ENCODE data around the gene CCNQ. TPM values are rescaled to one million over a fixed set of nuclear protein-coding genes. Genes with fewer than 3 reads are reported as not detected.

The CCNQ gene
- total and polyA plus RNA-seq, 10 of the 15 experiments (the other 5 are each of a cell fraction or from before 2014, with no cell fraction given) = 0.45 to 36.2 (median 18.2) TPM

DNA sequence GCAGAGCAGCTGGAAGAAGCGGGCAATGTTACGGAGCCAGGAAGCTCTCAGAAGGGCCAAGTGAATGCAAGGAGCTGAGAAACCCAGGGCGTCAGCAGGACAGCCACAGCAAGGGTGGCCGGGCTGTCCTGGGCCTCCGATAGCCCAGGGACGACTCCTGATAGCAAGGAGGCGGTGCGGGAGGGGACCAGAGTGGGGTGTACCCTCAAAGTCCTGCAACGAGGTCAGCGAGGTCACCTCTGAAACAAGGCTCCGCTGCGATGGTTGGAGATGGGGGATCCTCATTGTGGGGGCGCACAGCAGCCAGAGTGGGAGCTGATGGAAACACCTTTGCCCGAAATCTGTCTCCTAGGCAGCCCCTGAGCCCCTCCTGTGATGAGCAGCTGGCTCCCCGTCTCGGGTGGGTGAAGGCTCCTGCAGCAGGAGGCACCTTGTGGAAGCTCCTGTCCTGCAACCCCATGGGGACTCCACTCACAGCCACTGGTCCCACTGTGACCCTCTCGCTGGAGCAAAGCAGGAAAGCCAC lies 4.3 kb upstream of the CCNQ start:
- Histone ChIP-seq H3K9ac (ENCODE audit: control insufficient read depth, insufficient read depth, low read length) (no peak overlapping the region), H4K20me1 (ENCODE audit: control insufficient read depth, insufficient read depth) (no peaks in the 10 kb centered on the region), H2AFZ (ENCODE audit: control insufficient read depth, low read depth, low read length) (no peak overlapping the region), H3K4me1 (ENCODE audit: control insufficient read depth, insufficient read depth, low read length) (no peaks in the 10 kb centered on the region; the same call in 1 of the 2 replicates), H3K36me3 (ENCODE audit: control insufficient read depth in 2 of 2, insufficient read depth in 2 of 2, low read length in 1 of 2) (no peaks in the 10 kb centered on the region), H3K27me3 (replicated peaks in 1 of 2; ENCODE audit: control insufficient read depth in 2 of 2, insufficient read depth in 2 of 2, low read length in 1 of 2) (no peaks in the 10 kb centered on the region), H3K9me3 (replicated peaks; ENCODE audit: control insufficient read depth, insufficient read depth, low read length) (no peaks in the 10 kb centered on the region), H3K4me3 (no peak overlapping the region), H3K4me2 (ENCODE audit: control insufficient read depth, insufficient read depth) (no peak overlapping the region), H3K27ac (ENCODE audit: control insufficient read depth, insufficient read depth) (no peak overlapping the region), H3K79me2 (ENCODE audit: control insufficient read depth, insufficient read depth, low read length) (peaks cover 4% of the 10 kb centered on the region; the same call in 1 of the 2 replicates)
- ATAC-seq (no peak), DNase-seq (ENCODE audit: low read depth, low spot score) (no peak), FAIRE-seq (no peak)
- WGBS (ENCODE audit: insufficient coverage, insufficient replicate concordance, low lambda C conversion rate, missing lambda C conversion rate) = 68% methylated on average over 17 of the region's 17 CpGs
- in situ Hi-C loops (cut with MboI) = loop anchor here (10.0 kb wide), 1 partner anchor 112 kb away; no protein-coding TSS in a partner anchor
- SMC1A ChIA-PET (ENCODE audit: uncharacterized antibody, unreplicated experiment) = no interaction called here
- BruUV-seq (replicated peaks) = no TSS peak
- intact Hi-C loops (cut with micrococcal nuclease; ENCODE audit: unreplicated experiment) = no loop called here
- RAD21 ChIA-PET (ENCODE audit: unreplicated experiment) = no interaction called here
- CTCF ChIA-PET = no interaction called here
- POLR2A ChIA-PET = no interaction called here
- TF ChIP-seq ZBED1 (IDR thresholded peaks at IDR 0.05; ENCODE audit: borderline replicate concordance) (no peak), POLR2AphosphoS2 (IDR thresholded peaks at IDR 0.05; ENCODE audit: low read depth, low read length) (no peak)

DNA sequence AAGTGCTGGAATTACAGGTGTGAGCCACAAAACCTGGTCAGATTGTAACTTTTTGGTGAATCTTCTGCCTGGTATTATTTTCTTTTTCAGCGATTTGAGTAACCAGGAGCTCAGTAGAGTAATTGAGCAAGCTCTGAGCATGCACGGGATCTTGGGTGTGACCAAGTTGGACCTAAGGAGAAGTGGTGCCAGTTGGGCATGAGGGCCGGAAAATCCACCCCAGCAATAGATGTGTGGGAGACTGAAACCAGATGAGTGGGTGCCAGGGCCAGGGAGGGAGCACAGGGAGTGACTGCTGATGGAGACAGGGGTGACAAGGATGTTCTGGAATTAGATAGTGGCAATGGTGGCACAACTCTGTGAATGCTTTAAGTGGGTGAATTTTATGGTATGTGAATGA lies 3.7 kb upstream of the CCNQ start:
- DNase-seq (ENCODE audit: low read depth, low spot score) (no peak), FAIRE-seq (no peak), ATAC-seq (no peak)
- RAD21 ChIA-PET (ENCODE audit: unreplicated experiment) = no interaction called here
- H3K4me2 ChIP-seq (ENCODE audit: control insufficient read depth, insufficient read depth) = no peak overlapping the region
- in situ Hi-C loops (cut with MboI) = loop anchor here (10.0 kb wide), 1 partner anchor 112 kb away; no protein-coding TSS in a partner anchor
- H3K9ac ChIP-seq (ENCODE audit: control insufficient read depth, insufficient read depth, low read length) = no peak overlapping the region
- CTCF ChIA-PET = no interaction called here
- no peaks in the 10 kb centered on the region for H4K20me1 ChIP-seq (ENCODE audit: control insufficient read depth, insufficient read depth)
- no peak overlapping the region for H3K4me3 ChIP-seq
- no peaks in the 10 kb centered on the region for H3K9me3 ChIP-seq (replicated peaks; ENCODE audit: control insufficient read depth, insufficient read depth, low read length)
- WGBS (ENCODE audit: insufficient coverage, insufficient replicate concordance, low lambda C conversion rate, missing lambda C conversion rate) = 39% methylated on average over 3 of the region's 3 CpGs
- intact Hi-C loops (cut with micrococcal nuclease; ENCODE audit: unreplicated experiment) = no loop called here
- H3K27ac ChIP-seq (ENCODE audit: control insufficient read depth, insufficient read depth) = no peak overlapping the region
- peaks cover 7% of the 10 kb centered on the region; the same call in 1 of the 2 replicates for H3K79me2 ChIP-seq (ENCODE audit: control insufficient read depth, insufficient read depth, low read length)
- TF ChIP-seq, protein P1, sequence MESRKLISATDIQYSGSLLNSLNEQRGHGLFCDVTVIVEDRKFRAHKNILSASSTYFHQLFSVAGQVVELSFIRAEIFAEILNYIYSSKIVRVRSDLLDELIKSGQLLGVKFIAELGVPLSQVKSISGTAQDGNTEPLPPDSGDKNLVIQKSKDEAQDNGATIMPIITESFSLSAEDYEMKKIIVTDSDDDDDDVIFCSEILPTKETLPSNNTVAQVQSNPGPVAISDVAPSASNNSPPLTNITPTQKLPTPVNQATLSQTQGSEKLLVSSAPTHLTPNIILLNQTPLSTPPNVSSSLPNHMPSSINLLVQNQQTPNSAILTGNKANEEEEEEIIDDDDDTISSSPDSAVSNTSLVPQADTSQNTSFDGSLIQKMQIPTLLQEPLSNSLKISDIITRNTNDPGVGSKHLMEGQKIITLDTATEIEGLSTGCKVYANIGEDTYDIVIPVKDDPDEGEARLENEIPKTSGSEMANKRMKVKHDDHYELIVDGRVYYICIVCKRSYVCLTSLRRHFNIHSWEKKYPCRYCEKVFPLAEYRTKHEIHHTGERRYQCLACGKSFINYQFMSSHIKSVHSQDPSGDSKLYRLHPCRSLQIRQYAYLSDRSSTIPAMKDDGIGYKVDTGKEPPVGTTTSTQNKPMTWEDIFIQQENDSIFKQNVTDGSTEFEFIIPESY (IDR thresholded peaks at IDR 0.05) = no peak
- TF ChIP-seq SP1 (IDR thresholded peaks at IDR 0.05; ENCODE audit: low read depth, low read length) (no peak), TAF1 (IDR thresholded peaks at IDR 0.05; ENCODE audit: borderline replicate concordance, low read depth, low read length) (no peak), KAT2A (conservative IDR thresholded peaks at IDR 0.05; ENCODE audit: control insufficient read depth, low read depth, low read length) (no peak)
- H3K36me3 ChIP-seq (ENCODE audit: control insufficient read depth in 2 of 2, insufficient read depth in 2 of 2, low read length in 1 of 2) = no peaks in the 10 kb centered on the region
- no peaks in the 10 kb centered on the region; the same call in 1 of the 2 replicates for H3K4me1 ChIP-seq (ENCODE audit: control insufficient read depth, insufficient read depth, low read length)
- no TSS peak for BruUV-seq (replicated peaks)
- no peaks in the 10 kb centered on the region for H3K27me3 ChIP-seq (replicated peaks in 1 of 2; ENCODE audit: control insufficient read depth in 2 of 2, insufficient read depth in 2 of 2, low read length in 1 of 2)
- POLR2A ChIA-PET = no interaction called here
- SMC1A ChIA-PET (ENCODE audit: uncharacterized antibody, unreplicated experiment) = no interaction called here
- H2AFZ ChIP-seq (ENCODE audit: control insufficient read depth, low read depth, low read length) = no peak overlapping the region

Data from GM12878 (cell line).